Panc1 (cell line): ENCODE results near the gene HMX1. TPM values are rescaled to one million over a fixed set of nuclear protein-coding genes. Genes with fewer than 3 reads are reported as not detected.

Experiments
- ATAC-seq: fragments of 200-7000 bp; cut with Tn5 transposase; 2 replicates; pipeline ENCODE4 v1.9.1; 2020; ENCODE audit warnings: mild to moderate bottlenecking, moderate library complexity
- Bru-seq: library from RNA; stranded (reverse); fragments of 400-500 nt; gene quantifications from one replicate; lab custom pipeline; 2021; lab: Mats Ljungman, UMichigan
- BruChase-seq, 2 experiments: library from RNA; stranded (reverse); fragments of 400-500 nt; gene quantifications; one replicate each; lab custom pipeline; 2021; lab: Mats Ljungman, UMichigan
- BruUV-seq: library from RNA; stranded (reverse); fragments of 400-500 nt; replicated peaks from 2 replicates; lab custom pipeline; 2021; lab: Mats Ljungman, UMichigan
- CTCF ChIA-PET: fragments of 300-600 bp; sonication (Branson Sonifier 250); formaldehyde crosslinking; loops from one replicate; lab custom pipeline; 2022; ENCODE audit warnings: antibody characterized with exemption; lab: Charles Lee
- POLR2A ChIA-PET: fragments of 300-600 bp; sonication (Branson Sonifier 250); formaldehyde crosslinking; loops from one replicate; lab custom pipeline; 2022; ENCODE audit warnings: antibody characterized with exemption; lab: Charles Lee
- DNase-seq: peaks from one replicate; pipeline ENCODE4 v3.0.0-alpha.2; 2010; ENCODE audit warnings: low read depth, low spot score
- H3K27ac ChIP-seq: 2 replicates; pipeline ENCODE4 v1.5.1; 2011; ENCODE audit warnings: mild to moderate bottlenecking, low read length, inconsistent platforms
- H3K27me3 ChIP-seq: fragments of 200-500 bp; sonication (Bioruptor generic); 2 replicates; pipeline ENCODE4 v1.6.0; 2014; ENCODE audit warnings: low read length, inconsistent platforms; ENCODE audit not compliant: control insufficient read depth, insufficient read depth
- H3K36me3 ChIP-seq: fragments of 200-500 bp; sonication (Bioruptor generic); 2 replicates; pipeline ENCODE4 v1.5.1; 2014; ENCODE audit warnings: inconsistent platforms, mild to moderate bottlenecking, low read length, moderate library complexity; ENCODE audit not compliant: control insufficient read depth, insufficient read depth
- H3K4me1 ChIP-seq: 2 replicates; pipeline ENCODE4 v1.5.1; 2011; ENCODE audit warnings: inconsistent platforms, mild to moderate bottlenecking, low read length, moderate library complexity; ENCODE audit not compliant: control insufficient read depth, insufficient read depth
- H3K4me3 ChIP-seq, 2 experiments: 2 replicates each; pipeline ENCODE4 v1.5.1; 2011 to 2012; ENCODE audit warnings: low read depth in 2 of 2, low read length in 2 of 2, mild to moderate bottlenecking in 2 of 2, inconsistent platforms in 1 of 2, moderate library complexity in 1 of 2
- H3K9me3 ChIP-seq: fragments of 200-500 bp; sonication (Bioruptor generic); 2 replicates; pipeline ENCODE4 v1.5.1; 2014; ENCODE audit warnings: low read depth, mild to moderate bottlenecking, inconsistent platforms, low read length, moderate library complexity; ENCODE audit not compliant: control insufficient read depth, insufficient read depth
- CTCF ChIP-seq: fragments of 450-650 bp; IDR thresholded peaks from 2 replicates; pipeline ENCODE4 v1.5.1; 2017; ENCODE audit warnings: mild to moderate bottlenecking
- POLR2AphosphoS5 ChIP-seq: IDR thresholded peaks from 2 replicates; pipeline ENCODE4 v1.6.1; 2012; ENCODE audit warnings: mild to moderate bottlenecking, low read depth, low read length, moderate library complexity
- REST ChIP-seq, 2 experiments: IDR thresholded peaks; 2 replicates each; pipeline ENCODE4 v1.6.1; 2011 to 2012; ENCODE audit warnings: low read depth in 2 of 2, control low read depth in 1 of 2, low read length in 1 of 2, mild to moderate bottlenecking in 1 of 2, moderate library complexity in 1 of 2; ENCODE audit not compliant: insufficient read depth in 1 of 2
- SIN3A ChIP-seq: IDR thresholded peaks from 2 replicates; pipeline ENCODE4 v1.6.1; 2012; ENCODE audit warnings: low read depth, mild to moderate bottlenecking, low read length, moderate library complexity, borderline replicate concordance; ENCODE audit not compliant: insufficient read depth
- TCF7L2 ChIP-seq: IDR thresholded peaks from 2 replicates; pipeline ENCODE4 v1.6.1; 2011; ENCODE audit warnings: mild to moderate bottlenecking, low read depth, low read length, inconsistent platforms
- in situ Hi-C: cut with HindIII; loops from 2 replicates; pipeline ENCODE4 v1.10.0; 2016; ENCODE audit warnings: low sequenced_read_pairs, low pct_unique_long_range_greater_than_20kb
- intact Hi-C: fragments of 100-400 bp; cut with micrococcal nuclease; formaldehyde crosslinking; loops from one replicate; pipeline ENCODE4 v1.10.0; 2022; ENCODE audit not compliant: unreplicated experiment
- long read RNA-seq: library from polyadenylated mRNA; unstranded; transcript quantifications from one replicate; pipeline ENCODE4 v2.0.0, GENCODE V29; 2021; ENCODE audit not compliant: unreplicated experiment
- polyA plus RNA-seq: library from polyadenylated mRNA; unstranded; fragments of >200 nt; gene quantifications from one replicate; pipeline ENCODE4 v1.2.1, GENCODE V29; 2012; ENCODE audit warnings: missing spikeins; ENCODE audit not compliant: insufficient read length
- total RNA-seq: library from RNA; stranded (reverse); gene quantifications from one replicate; pipeline ENCODE4 v1.2.1, GENCODE V29; 2021; ENCODE audit not compliant: unreplicated experiment

HMX1 gene
- total RNA-seq: not detected
- polyA plus RNA-seq: not detected
- Bru-seq, nascent RNA: not detected
- not detected for BruChase-seq, experiment 1, labeled RNA remaining after a 2-hour chase
- BruChase-seq, experiment 2, labeled RNA remaining after a 6-hour chase: not detected
- long read RNA-seq: 0 reads

GRCh38 chr4:8871417-8872401, at the start of gene HMX1:
Gene HMX1, minus strand, starts transcription at chr4:8871839. Its CDS starts 225 bp downstream, at chr4:8871614.
- no peak for TF ChIP-seq CTCF
- no peak for TF ChIP-seq REST (IDR thresholded peaks at IDR 0.05; ENCODE audit: insufficient read depth in 1 of 2, low read depth in 2 of 2, low read length in 1 of 2)
- in situ Hi-C loops: no loop called here
- no peaks in the 10 kb centered on the region; the same call in 1 of the 2 replicates for H3K27me3 ChIP-seq
- H3K9me3 ChIP-seq: no peaks in the 10 kb centered on the region
- DNase-seq (no peak), ATAC-seq (no peak)
- no TSS peak for BruUV-seq
- no peaks in the 10 kb centered on the region for H3K36me3 ChIP-seq
- H3K27ac ChIP-seq: no peak within 1 kb of the TSS
- H3K4me1 ChIP-seq: no peaks in the 10 kb centered on the region
- intact Hi-C loops: no loop called here
- CTCF ChIA-PET: no interaction called here
- POLR2A ChIA-PET: no interaction called here
- H3K4me3 ChIP-seq: no peak within 1 kb of the TSS; a peak in 1 of 4 replicates

- BruUV-seq: no TSS peak
- ChIA-PET CTCF (no interaction called here), POLR2A (no interaction called here)
- H3K36me3 ChIP-seq: no peaks in the 10 kb centered on the region
- TF ChIP-seq POLR2AphosphoS5: no peak
- no peaks in the 10 kb centered on the region for H3K9me3 ChIP-seq
- no peak for ATAC-seq
- H3K4me3 ChIP-seq: no peak overlapping the region
- intact Hi-C loops (no loop called here), in situ Hi-C loops (no loop called here)
- no peaks in the 10 kb centered on the region for H3K27me3 ChIP-seq
- no peak overlapping the region for H3K27ac ChIP-seq
- DNase-seq: no peak
- H3K4me1 ChIP-seq: no peaks in the 10 kb centered on the region
Measured at GRCh38 chr4:8920969-8921368, 49.3 kb upstream of the HMX1 start.

GRCh38 chr4:8920289-8920965, 48.8 kb upstream of the HMX1 start:
- Histone ChIP-seq H3K36me3 (no peaks in the 10 kb centered on the region), H3K27ac (no peak overlapping the region), H3K4me1 (no peaks in the 10 kb centered on the region), H3K9me3 (no peaks in the 10 kb centered on the region), H3K4me3 (no peak overlapping the region), H3K27me3 (no peaks in the 10 kb centered on the region)
- BruUV-seq: no TSS peak
- intact Hi-C loops: no loop called here
- DNase-seq (no peak), ATAC-seq (no peak)
- ChIA-PET CTCF (no interaction called here), POLR2A (no interaction called here)
- TF ChIP-seq CTCF (no peak), POLR2AphosphoS5 (no peak), SIN3A (no peak), TCF7L2 (no peak), REST (IDR thresholded peaks at IDR 0.05; ENCODE audit: insufficient read depth in 1 of 2, low read depth in 2 of 2, low read length in 1 of 2) (no peak)
- in situ Hi-C loops: no loop called here
